ENCODE data around the gene EXOC7.

The EXOC7 gene

DNA sequence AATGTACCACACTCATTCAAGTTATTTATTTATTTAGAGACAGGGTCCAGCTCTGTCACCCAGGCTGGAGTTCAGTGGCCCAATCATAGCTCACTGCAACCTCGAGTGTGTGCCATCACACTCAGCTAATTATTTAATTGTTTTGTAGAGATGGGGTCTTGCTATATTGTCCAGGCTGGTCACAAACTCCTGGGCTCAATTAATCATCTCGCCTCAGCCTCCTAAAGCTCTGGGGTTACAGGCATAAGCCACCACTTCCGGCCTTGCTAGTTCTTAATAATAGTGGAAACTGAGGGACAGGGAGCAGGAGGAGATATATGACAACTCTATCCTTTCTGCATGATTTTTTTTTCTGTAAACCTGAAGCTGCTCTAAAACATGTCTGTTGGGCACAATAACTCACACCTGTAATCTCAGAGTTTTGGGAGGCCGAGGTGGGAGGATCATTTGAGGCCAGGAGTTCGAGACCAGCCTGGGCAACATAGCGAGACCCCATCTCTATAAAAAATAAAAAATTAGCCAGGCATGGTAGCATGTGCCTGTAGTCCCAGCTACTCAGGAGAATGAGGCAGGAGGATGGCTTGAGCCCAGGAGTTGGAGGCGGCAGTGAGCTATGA, 11.7 kb upstream of the EXOC7 start:
- no peak overlapping the region for H3K4me3 ChIP-seq (ENCODE audit: low read depth, low read length)
- no peak for DNase-seq (ENCODE audit: low read depth)
- TF ChIP-seq, protein P1, sequence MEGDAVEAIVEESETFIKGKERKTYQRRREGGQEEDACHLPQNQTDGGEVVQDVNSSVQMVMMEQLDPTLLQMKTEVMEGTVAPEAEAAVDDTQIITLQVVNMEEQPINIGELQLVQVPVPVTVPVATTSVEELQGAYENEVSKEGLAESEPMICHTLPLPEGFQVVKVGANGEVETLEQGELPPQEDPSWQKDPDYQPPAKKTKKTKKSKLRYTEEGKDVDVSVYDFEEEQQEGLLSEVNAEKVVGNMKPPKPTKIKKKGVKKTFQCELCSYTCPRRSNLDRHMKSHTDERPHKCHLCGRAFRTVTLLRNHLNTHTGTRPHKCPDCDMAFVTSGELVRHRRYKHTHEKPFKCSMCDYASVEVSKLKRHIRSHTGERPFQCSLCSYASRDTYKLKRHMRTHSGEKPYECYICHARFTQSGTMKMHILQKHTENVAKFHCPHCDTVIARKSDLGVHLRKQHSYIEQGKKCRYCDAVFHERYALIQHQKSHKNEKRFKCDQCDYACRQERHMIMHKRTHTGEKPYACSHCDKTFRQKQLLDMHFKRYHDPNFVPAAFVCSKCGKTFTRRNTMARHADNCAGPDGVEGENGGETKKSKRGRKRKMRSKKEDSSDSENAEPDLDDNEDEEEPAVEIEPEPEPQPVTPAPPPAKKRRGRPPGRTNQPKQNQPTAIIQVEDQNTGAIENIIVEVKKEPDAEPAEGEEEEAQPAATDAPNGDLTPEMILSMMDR (IDR thresholded peaks at IDR 0.05; ENCODE audit: insufficient read depth, low read depth, low read length, missing control alignments) = no peak

DNA sequence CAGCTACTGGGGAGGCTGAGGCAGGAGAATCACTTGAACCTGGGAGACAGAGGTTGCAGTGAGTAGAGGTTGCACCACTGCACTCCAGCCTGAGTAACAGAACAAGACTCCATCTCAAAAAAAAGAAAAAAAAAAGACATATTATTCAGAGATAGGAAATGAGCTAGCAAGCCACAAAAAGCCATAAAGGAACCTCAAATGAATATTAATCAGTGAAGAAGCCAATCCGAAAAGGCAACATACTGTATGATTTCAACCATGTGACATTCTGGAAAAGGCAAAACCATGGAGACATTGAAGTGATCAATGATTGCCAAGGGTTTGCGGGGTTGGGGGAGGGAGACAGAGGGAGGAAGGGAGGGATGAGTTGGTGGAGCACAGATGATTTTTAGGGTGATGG, 8.4 kb upstream of the EXOC7 start:
- TF ChIP-seq, protein P1 (IDR thresholded peaks at IDR 0.05; ENCODE audit: insufficient read depth, low read depth, low read length, missing control alignments) = no peak
- H3K4me3 ChIP-seq (ENCODE audit: low read depth, low read length) = no peak overlapping the region
- DNase-seq (ENCODE audit: low read depth) = no peak

DNA sequence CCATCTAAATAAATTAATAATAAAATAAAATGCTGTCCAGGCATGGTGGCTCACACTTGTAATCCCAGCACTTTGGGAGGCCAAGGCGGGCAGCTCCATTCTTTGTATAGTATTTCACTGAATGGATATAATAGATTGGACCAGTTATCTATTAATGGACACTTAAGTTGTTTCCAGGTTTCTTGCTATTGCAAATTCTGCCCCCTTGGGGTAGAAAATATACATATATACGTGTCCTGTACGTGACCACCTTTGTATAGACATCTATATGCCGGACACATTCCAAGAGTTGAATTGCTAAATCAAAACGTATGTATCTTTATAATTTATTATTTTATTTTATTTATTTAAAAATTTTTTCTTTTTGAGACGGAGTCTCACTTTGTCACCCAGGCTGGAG, 3.9 kb upstream of the EXOC7 start:
- TF ChIP-seq, protein P1 (IDR thresholded peaks at IDR 0.05; ENCODE audit: insufficient read depth, low read depth, low read length, missing control alignments) = no peak
- peak; percentile 35 for DNase-seq (ENCODE audit: low read depth)
- no peak overlapping the region for H3K4me3 ChIP-seq (ENCODE audit: low read depth, low read length)

DNA sequence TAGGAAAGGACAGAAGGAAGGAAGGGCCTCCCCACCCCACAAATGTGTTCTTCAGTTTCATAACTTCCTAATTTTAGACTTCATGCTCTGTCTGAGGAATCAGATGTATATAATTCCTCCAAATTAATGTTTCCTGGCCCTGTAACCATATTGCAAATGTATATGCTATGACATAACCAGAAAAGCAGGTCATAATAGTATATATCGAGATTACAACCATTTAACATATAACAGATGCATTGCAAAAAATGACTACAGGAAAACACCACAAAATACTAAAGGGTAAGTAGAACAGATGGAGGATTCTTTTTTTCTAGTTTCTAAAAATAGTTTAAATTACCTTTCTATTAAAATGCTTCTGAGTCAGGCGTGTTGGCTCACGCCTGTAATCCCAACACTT, 3.1 kb upstream of the EXOC7 start:
- H3K4me3 ChIP-seq (ENCODE audit: low read depth, low read length) = no peak overlapping the region
- TF ChIP-seq, protein P1 (IDR thresholded peaks at IDR 0.05; ENCODE audit: insufficient read depth, low read depth, low read length, missing control alignments) = no peak
- DNase-seq (ENCODE audit: low read depth) = no peak

DNA sequence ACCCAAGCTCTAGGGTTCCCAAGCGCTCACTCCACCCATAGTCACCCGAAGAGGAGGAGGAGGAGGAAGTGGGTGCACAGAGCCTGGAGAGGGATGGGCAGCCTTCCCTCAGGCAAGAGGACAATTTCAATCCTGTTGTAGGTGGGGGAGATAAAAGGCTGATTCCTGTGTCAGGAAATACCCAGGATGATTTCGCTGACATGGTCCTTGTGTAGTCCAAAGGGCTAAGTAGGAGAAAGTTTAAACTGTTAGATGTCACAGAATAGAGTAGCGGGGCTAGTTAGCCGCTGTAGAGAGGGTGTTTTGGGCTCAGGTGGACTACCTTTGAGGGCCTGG, 1.3 kb upstream of the EXOC7 start:
- TF ChIP-seq, protein P1 (IDR thresholded peaks at IDR 0.05; ENCODE audit: insufficient read depth, low read depth, low read length, missing control alignments) = no peak
- DNase-seq (ENCODE audit: low read depth) = no peak
- no peak overlapping the region for H3K4me3 ChIP-seq (ENCODE audit: low read depth, low read length)

DNA sequence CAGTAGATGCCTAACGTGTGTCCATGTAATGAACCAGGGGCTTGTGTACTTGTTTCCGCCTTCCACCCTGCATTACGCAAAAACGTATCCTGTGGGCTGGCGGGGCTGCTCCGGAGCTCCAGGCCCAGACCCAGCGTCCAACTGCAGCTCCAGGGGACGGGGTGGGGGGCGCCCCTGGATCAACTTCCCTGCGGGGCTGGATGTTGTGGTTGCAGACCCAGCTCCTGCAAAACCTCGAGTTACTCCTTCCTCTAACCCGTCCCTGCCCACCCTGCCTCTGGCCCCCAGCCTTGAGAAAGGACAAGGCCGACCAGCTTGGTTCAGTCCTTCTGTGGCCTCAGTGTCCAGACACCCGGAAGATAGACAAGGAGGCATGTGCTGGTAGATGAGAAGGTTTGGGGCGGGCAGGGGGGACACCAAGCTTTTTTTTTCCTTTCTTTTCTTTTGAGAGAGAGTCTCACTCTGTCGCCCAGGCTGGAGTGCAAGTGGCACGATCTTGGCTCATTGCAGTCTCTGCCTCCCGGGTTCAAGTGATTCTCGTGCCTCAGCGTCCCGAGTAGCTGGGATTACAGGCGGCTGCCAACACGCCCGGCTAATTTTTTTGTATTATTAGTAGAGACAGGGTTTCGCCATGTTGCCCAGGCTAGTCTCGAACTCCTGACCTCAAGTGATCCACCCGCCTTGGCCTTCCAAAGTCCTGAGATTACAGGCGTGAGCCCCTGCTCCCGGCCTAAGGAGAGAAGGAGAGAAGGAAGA, 731 bp upstream of the EXOC7 start:
- DNase-seq (ENCODE audit: low read depth) = no peak
- TF ChIP-seq, protein P1 (IDR thresholded peaks at IDR 0.05; ENCODE audit: insufficient read depth, low read depth, low read length, missing control alignments) = no peak
- H3K4me3 ChIP-seq (ENCODE audit: low read depth, low read length) = peak overlapping the region; percentile 61

DNA sequence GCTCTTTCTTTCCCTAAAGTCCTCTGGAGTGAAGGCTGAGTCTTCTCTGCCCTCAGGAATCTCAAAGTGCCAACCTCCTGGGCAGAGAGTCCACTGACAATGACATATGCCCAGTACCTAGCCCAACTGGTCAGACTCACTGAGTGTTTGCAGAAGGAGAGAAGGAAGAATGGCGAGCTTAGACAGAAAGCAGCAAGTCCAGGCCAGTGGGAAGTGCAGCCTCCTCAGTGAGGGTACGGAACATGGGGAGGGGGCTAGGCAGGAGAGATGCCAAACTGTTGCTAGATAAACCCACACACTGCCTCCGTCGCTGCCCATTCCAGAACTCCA, 678 bp downstream of the EXOC7 start:
- H3K4me3 ChIP-seq (ENCODE audit: low read depth, low read length) = peak overlapping the region; percentile 61
- no peak for DNase-seq (ENCODE audit: low read depth)
- TF ChIP-seq, protein P1 (IDR thresholded peaks at IDR 0.05; ENCODE audit: insufficient read depth, low read depth, low read length, missing control alignments) = no peak

All from GM12865 (cell line).